ENCODE data around the gene PRELID3B.

Gene PRELID3B

GRCh38 chr20:59004493-59004762 is 38.2 kb downstream of the PRELID3B start:
- TF ChIP-seq CTCF (IDR thresholded peaks at IDR 0.05; ENCODE audit: insufficient read depth, low read length) (no peak), POLR2AphosphoS5 (IDR thresholded peaks at IDR 0.05; ENCODE audit: low read depth) (no peak), REST (IDR thresholded peaks at IDR 0.05; ENCODE audit: insufficient replicate concordance, low read depth) (no peak), SPI1 (IDR thresholded peaks at IDR 0.05; ENCODE audit: borderline replicate concordance, low read depth) (peak; percentile 35), GABPA (IDR thresholded peaks at IDR 0.05; ENCODE audit: low read depth) (no peak)
- Histone ChIP-seq H3K27me3 (ENCODE audit: insufficient read depth, poor library complexity, severe bottlenecking) (no peaks in the 10 kb centered on the region), H3K4me3 (replicated peaks; ENCODE audit: insufficient read depth, low read length) (peak overlapping the region; percentile 59), H3K27ac (replicated peaks) (peak overlapping the region; percentile 53)
- DNase-seq (ENCODE audit: low read depth in 1 of 2, low spot score in 1 of 2): peak in 1 of 2 experiments; percentile 72

- TF ChIP-seq GABPA (IDR thresholded peaks at IDR 0.05; ENCODE audit: low read depth) (no peak), POLR2AphosphoS5 (IDR thresholded peaks at IDR 0.05; ENCODE audit: low read depth) (no peak), CTCF (IDR thresholded peaks at IDR 0.05; ENCODE audit: insufficient read depth, low read length) (no peak), REST (IDR thresholded peaks at IDR 0.05; ENCODE audit: insufficient replicate concordance, low read depth) (no peak), SPI1 (IDR thresholded peaks at IDR 0.05; ENCODE audit: borderline replicate concordance, low read depth) (no peak)
- H3K4me3 ChIP-seq (replicated peaks; ENCODE audit: insufficient read depth, low read length): peak overlapping the region; percentile 59
- H3K27ac ChIP-seq (replicated peaks): peak overlapping the region; percentile 53
- no peak for DNase-seq (ENCODE audit: low read depth in 1 of 2, low spot score in 1 of 2)
- no peaks in the 10 kb centered on the region for H3K27me3 ChIP-seq (ENCODE audit: insufficient read depth, poor library complexity, severe bottlenecking)
These were observed 38.6 kb downstream of the PRELID3B start for GRCh38 chr20:59003836-59004492.

GRCh38 chr20:59002874-59003399 is 39.6 kb downstream of the PRELID3B start:
- no peak overlapping the region for H3K4me3 ChIP-seq (replicated peaks; ENCODE audit: insufficient read depth, low read length)
- H3K27me3 ChIP-seq (ENCODE audit: insufficient read depth, poor library complexity, severe bottlenecking): no peaks in the 10 kb centered on the region
- no peak overlapping the region for H3K27ac ChIP-seq (replicated peaks)
- no peak for DNase-seq (ENCODE audit: low read depth in 1 of 2, low spot score in 1 of 2)
- no peak for TF ChIP-seq CTCF (IDR thresholded peaks at IDR 0.05; ENCODE audit: insufficient read depth, low read length)
- TF ChIP-seq POLR2AphosphoS5 (IDR thresholded peaks at IDR 0.05; ENCODE audit: low read depth): no peak
- TF ChIP-seq SPI1 (IDR thresholded peaks at IDR 0.05; ENCODE audit: borderline replicate concordance, low read depth): no peak
- TF ChIP-seq GABPA (IDR thresholded peaks at IDR 0.05; ENCODE audit: low read depth): no peak
- TF ChIP-seq REST (IDR thresholded peaks at IDR 0.05; ENCODE audit: insufficient replicate concordance, low read depth): no peak

All from HL-60 (cell line).